Bronchial smooth muscle cell (primary cell): Measurements from ENCODE around the gene RCSD1. TPM values are rescaled to one million over a fixed set of nuclear protein-coding genes. Genes with fewer than 3 reads are reported as not detected.

Experiments
- total RNA-seq: library from RNA; depleted of rRNA; stranded (reverse); fragments of >200 nt; gene quantifications from 2 replicates; pipeline ENCODE4 v1.2.1, GENCODE V29; 2014

RCSD1 gene
- total RNA-seq = 0.16 TPM in 1 of 2 replicates, not detected in the other

GRCh38 chr1:167629681-167630567 lies at the start of gene RCSD1:
Gene RCSD1, plus strand, starts transcription at chr1:167630232. Its CDS starts 192 bp downstream, at chr1:167630424.

GRCh38 chr1:167721617-167722151 lies 91.7 kb downstream of the RCSD1 start, which contains the start of gene MPZL1:
Gene MPZL1, plus strand, starts transcription at chr1:167721982. Its CDS starts 170 bp downstream, at chr1:167722152.

Other genes with a start within 250 kb of the RCSD1 start
- not detected in 2 replicates for gene CD247, start 111.7 kb upstream of the RCSD1 start, total RNA-seq
- gene CREG1, start 76.5 kb upstream of the RCSD1 start, total RNA-seq = 39.1 and 51.8 TPM in 2 replicates
- gene MPZL1, start 91.8 kb downstream of the RCSD1 start, total RNA-seq = 96.1 and 101 TPM in 2 replicates